Naive thymus-derived CD8-positive, alpha-beta T cell (primary cell): ENCODE data around the gene BACH2. TPM values are rescaled to one million over a fixed set of nuclear protein-coding genes. Genes with fewer than 3 reads are reported as not detected.
A peak's percentile ranks its signal among the peaks of the same experiment; 100 is the strongest.
"Not testable (repeated sequence)": the region's sequence is repeated elsewhere in the genome, so short reads cannot be mapped to it uniquely, and the experiment has no call there.

Experiments
- ATAC-seq, 2 donors: fragments of 150-1000 bp; cut with Tn5 transposase in 1 of 2; sonication (Bioruptor Pico), chemical (Tn5 transposase) in 1 of 2; 1 replicate in 1 of 2; 2 replicates in 1 of 2; pipeline ENCODE4 v1.10.0; 2021; ENCODE audit warnings: mild to moderate bottlenecking in 2 of 2, moderate library complexity in 2 of 2
- POLR2A ChIA-PET: fragments of 350-600 bp; sonication (Branson Sonifier 250); formaldehyde crosslinking; loops from one replicate; lab custom pipeline; 2021; ENCODE audit warnings: antibody characterized with exemption; lab: Charles Lee
- DNase-seq, 10 donors: peaks; one replicate each; pipeline versions ENCODE4 v3.0.0 to v3.0.0-alpha.2; 2020 to 2022
- H3K27ac Mint-ChIP-seq, 10 donors: one replicate each; pipeline ENCODE4 v1.8.0; 2020 to 2022; ENCODE audit warnings: mild to moderate bottlenecking in 10 of 10, mixed read lengths in 10 of 10, moderate library complexity in 4 of 10, inconsistent platforms in 1 of 10
- H3K27me3 Mint-ChIP-seq, 5 donors: one replicate each; pipeline ENCODE4 v1.8.0; 2021 to 2022; ENCODE audit warnings: mixed read lengths in 5 of 5
- H3K36me3 Mint-ChIP-seq, 3 donors: one replicate each; pipeline ENCODE4 v1.8.0; 2020 to 2022; ENCODE audit warnings: mixed read lengths in 3 of 3, mild to moderate bottlenecking in 2 of 3, inconsistent platforms in 1 of 3
- H3K4me1 Mint-ChIP-seq, 4 donors: one replicate each; pipeline ENCODE4 v1.8.0; 2021 to 2022; ENCODE audit warnings: mixed read lengths in 4 of 4
- H3K4me3 Mint-ChIP-seq, 10 donors: one replicate each; pipeline ENCODE4 v1.8.0; 2020 to 2022; ENCODE audit warnings: mild to moderate bottlenecking in 10 of 10, mixed read lengths in 10 of 10, moderate library complexity in 6 of 10, inconsistent platforms in 1 of 10
- H3K9me3 Mint-ChIP-seq, 9 donors: one replicate each; pipeline ENCODE4 v1.8.0; 2020 to 2022; ENCODE audit warnings: mixed read lengths in 9 of 9, mild to moderate bottlenecking in 3 of 9, inconsistent platforms in 1 of 9, moderate library complexity in 1 of 9
- polyA plus RNA-seq, 3 donors: library from polyadenylated mRNA; unstranded; fragments of 300-500 nt; fragmentation: Illumina TruSeq; gene quantifications; one replicate each; pipeline ENCODE4 v1.2.3, GENCODE V29; 2021
- total RNA-seq, 8 experiments: library from RNA in 2 of 8; stranded (reverse) in 2 of 8; gene quantifications; one replicate each; pipeline ENCODE4 v1.2.3 and lab custom pipeline; 2021 to 2026

The BACH2 gene
- total and polyA plus RNA-seq, 5 experiments from 2014 or later: 17.5 to 126 (median 29.3) TPM

- ATAC-seq (no peak), DNase-seq (no peak)
- Mint-ChIP-seq H3K36me3 (peaks cover 0 to 6% (median 6%) of the 10 kb centered on the region in 3 donors), H3K27ac (peak overlapping the region; percentile 32 to 90 (median 80)), H3K9me3 (peaks cover 0 to 1% (median 0%) of the 10 kb centered on the region in 9 donors), H3K4me3 (peak overlapping the region in 2 of 10 donors; percentile 19 to 26), H3K27me3 (no peaks in the 10 kb centered on the region), H3K4me1 (peaks cover 50 to 78% (median 70%) of the 10 kb centered on the region in 4 donors)
- POLR2A ChIA-PET: interaction anchor here (0.9 to 1.0 kb wide), 2 partner anchors 12 to 15 kb away, joined by 3 read pairs; no protein-coding TSS in a partner anchor
Measured at GRCh38 chr6:90131614-90132423, 164.8 kb downstream of the BACH2 start.

DNA sequence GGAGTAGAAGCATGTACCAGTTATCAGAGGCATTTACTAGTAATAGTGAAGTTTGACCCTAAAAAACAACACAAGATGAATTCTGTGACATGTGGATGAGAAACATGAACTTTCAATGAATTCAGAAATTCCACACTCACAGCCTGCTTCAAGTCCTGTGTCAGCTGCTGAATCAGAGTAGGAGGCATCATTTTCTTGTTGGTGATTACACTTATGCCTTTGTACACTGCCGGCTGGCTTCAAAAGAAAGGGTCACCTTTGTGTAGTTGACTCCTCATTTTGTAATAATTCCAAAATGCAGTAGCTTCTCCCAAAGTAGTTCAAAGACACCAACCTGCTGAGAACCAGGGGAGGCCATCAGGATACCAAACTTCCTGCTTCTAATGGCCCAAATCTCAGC lies 165.5 kb downstream of the BACH2 start:
- DNase-seq (no peak), ATAC-seq (no peak)
- H3K4me1 Mint-ChIP-seq: peaks cover 54 to 79% (median 70%) of the 10 kb centered on the region in 4 donors
- peak overlapping the region; percentile 21 to 84 (median 70) for H3K27ac Mint-ChIP-seq
- peaks cover 0 to 1% (median 0%) of the 10 kb centered on the region in 9 donors for H3K9me3 Mint-ChIP-seq
- H3K27me3 Mint-ChIP-seq: no peaks in the 10 kb centered on the region
- peaks cover 0 to 9% (median 6%) of the 10 kb centered on the region in 3 donors for H3K36me3 Mint-ChIP-seq
- H3K4me3 Mint-ChIP-seq: peak overlapping the region in 1 of 10 donors; percentile 22
- POLR2A ChIA-PET: interaction anchor here (1.1 kb wide), 1 partner anchor 26 kb away, joined by 3 read pairs; no protein-coding TSS in a partner anchor

DNA sequence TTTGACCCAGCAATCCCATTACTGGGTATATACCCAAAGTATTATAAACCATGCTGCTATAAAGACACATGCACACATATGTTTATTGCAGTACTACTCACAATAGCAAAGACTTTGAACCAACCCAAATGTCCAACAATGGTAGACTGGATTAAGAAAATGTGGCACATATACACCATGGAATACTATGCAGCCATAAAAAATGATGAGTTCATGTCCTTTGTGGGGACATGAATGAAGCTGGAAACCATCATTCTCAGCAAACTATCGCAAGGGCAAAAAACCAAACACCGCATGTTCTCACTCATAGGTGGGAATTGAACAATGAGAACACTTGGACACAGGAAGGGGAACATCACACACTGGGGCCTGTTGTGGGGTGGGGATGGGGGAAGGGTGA lies 168.0 kb downstream of the BACH2 start:
- DNase-seq, H3K4me3 Mint-ChIP-seq, H3K9me3 Mint-ChIP-seq, ATAC-seq, H3K27me3 Mint-ChIP-seq, POLR2A ChIA-PET: not testable (repeated sequence)
- Mint-ChIP-seq H3K27ac (peak overlapping the region in 2 of 10 donors; percentile 53 to 58), H3K4me1 (peaks cover 47 to 79% (median 66%) of the 10 kb centered on the region in 4 donors), H3K36me3 (peaks cover 0 to 13% (median 13%) of the 10 kb centered on the region in 3 donors)

- peaks cover 0 to 21% (median 18%) of the 10 kb centered on the region in 3 donors for H3K36me3 Mint-ChIP-seq
- H3K4me1 Mint-ChIP-seq: peaks cover 47 to 80% (median 66%) of the 10 kb centered on the region in 4 donors
- ATAC-seq: peak; percentile 66 to 68
- POLR2A ChIA-PET: interaction anchor here (0.8 to 2.2 kb wide), 5 partner anchors 10 to 45 kb away, joined by 3 to 7 read pairs (median 4); no protein-coding TSS in a partner anchor
- DNase-seq: peak in 5 of 10 donors; percentile 9 to 35 (median 24)
- H3K27me3 Mint-ChIP-seq: no peaks in the 10 kb centered on the region
- H3K27ac Mint-ChIP-seq: peak overlapping the region; percentile 75 to 96 (median 90)
- peaks cover 0 to 1% (median 0%) of the 10 kb centered on the region in 9 donors for H3K9me3 Mint-ChIP-seq
- H3K4me3 Mint-ChIP-seq: peak overlapping the region; percentile 54 to 83 (median 78)
Measured at GRCh38 chr6:90127595-90127994, 169.0 kb downstream of the BACH2 start.

- Mint-ChIP-seq H3K27me3 (no peaks in the 10 kb centered on the region), H3K4me3 (peak overlapping the region; percentile 54 to 83 (median 78)), H3K9me3 (peaks cover 0 to 1% (median 0%) of the 10 kb centered on the region in 9 donors), H3K36me3 (peaks cover 0 to 22% (median 20%) of the 10 kb centered on the region in 3 donors), H3K27ac (peak overlapping the region; percentile 75 to 96 (median 90)), H3K4me1 (peaks cover 46 to 80% (median 66%) of the 10 kb centered on the region in 4 donors)
- DNase-seq: no peak
- ATAC-seq: peak in 1 of 2 donors; percentile 43
- POLR2A ChIA-PET: interaction anchor here (0.6 to 2.2 kb wide), 4 partner anchors 9 to 44 kb away, joined by 3 to 7 read pairs (median 6); no protein-coding TSS in a partner anchor
Measured at GRCh38 chr6:90126839-90127238, 169.8 kb downstream of the BACH2 start.

GRCh38 chr6:90126181-90126580 lies 170.5 kb downstream of the BACH2 start:
- Mint-ChIP-seq H3K27me3 (no peaks in the 10 kb centered on the region), H3K36me3 (peaks cover 0 to 22% (median 19%) of the 10 kb centered on the region in 3 donors), H3K27ac (peak overlapping the region; percentile 75 to 96 (median 90)), H3K9me3 (peaks cover 0 to 1% (median 0%) of the 10 kb centered on the region in 9 donors), H3K4me3 (peak overlapping the region; percentile 34 to 83 (median 78)), H3K4me1 (peaks cover 45 to 77% (median 64%) of the 10 kb centered on the region in 4 donors)
- no peak for DNase-seq
- ATAC-seq: peak; percentile 33 to 42
- POLR2A ChIA-PET: interaction anchor here (0.6 to 2.2 kb wide), 3 partner anchors 9 to 32 kb away, joined by 3 to 7 read pairs (median 7); no protein-coding TSS in a partner anchor

GRCh38 chr6:90124874-90125510 lies 171.7 kb downstream of the BACH2 start:
- ATAC-seq: no peak
- Mint-ChIP-seq H3K27me3 (no peaks in the 10 kb centered on the region), H3K4me1 (peaks cover 41 to 74% (median 60%) of the 10 kb centered on the region in 4 donors), H3K4me3 (peak overlapping the region in 1 of 10 donors; percentile 65), H3K36me3 (peaks cover 0 to 19% (median 18%) of the 10 kb centered on the region in 3 donors), H3K9me3 (peaks cover 0 to 1% (median 0%) of the 10 kb centered on the region in 9 donors), H3K27ac (peak overlapping the region in 9 of 10 donors; percentile 7 to 96 (median 84))
- DNase-seq: no peak
- POLR2A ChIA-PET: no interaction called here

DNA sequence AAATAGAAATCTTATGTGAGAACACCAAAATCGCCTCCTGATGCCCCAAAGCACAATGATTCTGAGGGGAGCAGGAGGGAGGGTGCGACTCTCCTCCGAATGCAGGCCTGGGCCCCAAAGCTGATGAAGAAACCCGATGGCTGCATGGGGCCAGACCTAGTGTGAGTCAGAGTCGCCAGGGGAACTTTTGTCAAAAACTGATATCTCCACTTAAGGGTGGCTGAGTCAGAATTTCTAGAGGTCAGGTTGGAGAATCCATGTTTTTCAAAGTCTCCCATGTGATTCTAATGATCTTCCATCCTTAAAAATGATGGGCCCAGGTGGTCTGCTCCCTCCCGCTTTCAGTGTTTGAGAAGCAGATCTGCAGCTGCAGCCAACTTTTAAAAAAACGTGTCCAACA lies 172.8 kb downstream of the BACH2 start:
- Mint-ChIP-seq H3K27me3 (no peaks in the 10 kb centered on the region), H3K4me3 (no peak overlapping the region), H3K36me3 (peaks cover 0 to 19% (median 17%) of the 10 kb centered on the region in 3 donors), H3K9me3 (no peaks in the 10 kb centered on the region), H3K27ac (peak overlapping the region in 8 of 10 donors; percentile 17 to 84 (median 44)), H3K4me1 (peaks cover 38 to 77% (median 64%) of the 10 kb centered on the region in 4 donors)
- DNase-seq: no peak
- no peak for ATAC-seq
- POLR2A ChIA-PET: interaction anchor here (0.7 kb wide), 3 partner anchors 43 to 749 kb away, joined by 4 to 5 read pairs (median 4); no protein-coding TSS in a partner anchor

- peaks cover 5 to 27% (median 16%) of the 10 kb centered on the region in 3 donors for H3K36me3 Mint-ChIP-seq
- H3K27me3 Mint-ChIP-seq: no peaks in the 10 kb centered on the region
- peaks cover 36 to 83% (median 68%) of the 10 kb centered on the region in 4 donors for H3K4me1 Mint-ChIP-seq
- no peak for DNase-seq
- H3K9me3 Mint-ChIP-seq: peaks cover 0 to 4% (median 0%) of the 10 kb centered on the region in 9 donors
- POLR2A ChIA-PET: no interaction called here
- ATAC-seq: peak in 1 of 2 donors; percentile 26
- peak overlapping the region; percentile 15 to 95 (median 84) for H3K27ac Mint-ChIP-seq
- H3K4me3 Mint-ChIP-seq: peak overlapping the region in 7 of 10 donors; percentile 16 to 64 (median 29)
Measured at GRCh38 chr6:90121982-90122381, 174.7 kb downstream of the BACH2 start.

DNA sequence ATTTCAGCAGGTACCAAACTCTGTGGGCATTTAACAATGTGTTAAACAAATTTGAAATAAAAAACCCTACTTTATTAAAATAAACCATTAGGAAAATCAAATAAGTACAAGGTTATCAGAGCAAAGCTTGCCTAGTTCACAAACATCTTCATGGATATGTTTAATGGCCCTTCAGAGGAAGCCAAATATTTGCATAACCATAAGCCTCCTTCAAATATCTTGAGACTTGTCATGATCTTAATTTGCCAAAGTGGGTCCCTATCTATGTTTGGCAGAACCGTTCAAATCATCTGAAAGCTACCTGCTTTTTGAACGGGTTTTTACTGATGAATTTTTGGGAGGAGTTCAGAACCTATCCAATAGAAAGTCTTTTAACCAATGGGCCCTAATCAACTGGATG lies 176.3 kb downstream of the BACH2 start:
- Mint-ChIP-seq H3K27ac (peak overlapping the region in 3 of 10 donors; percentile 11 to 50 (median 48)), H3K36me3 (peaks cover 10 to 41% (median 28%) of the 10 kb centered on the region in 3 donors), H3K9me3 (peaks cover 0 to 19% (median 1%) of the 10 kb centered on the region in 9 donors), H3K4me3 (peak overlapping the region in 1 of 10 donors; percentile 0), H3K27me3 (no peaks in the 10 kb centered on the region), H3K4me1 (peaks cover 28 to 73% (median 60%) of the 10 kb centered on the region in 4 donors)
- no peak for ATAC-seq
- POLR2A ChIA-PET: interaction anchor here (0.6 kb wide), 1 partner anchor 41 kb away, joined by 4 read pairs; no protein-coding TSS in a partner anchor
- no peak for DNase-seq

GRCh38 chr6:90119618-90120017 lies 177.0 kb downstream of the BACH2 start:
- DNase-seq: no peak
- Mint-ChIP-seq H3K27me3 (no peaks in the 10 kb centered on the region), H3K4me3 (no peak overlapping the region), H3K9me3 (peaks cover 0 to 26% (median 1%) of the 10 kb centered on the region in 9 donors), H3K27ac (peak overlapping the region in 6 of 10 donors; percentile 31 to 74 (median 47)), H3K4me1 (peaks cover 29 to 69% (median 61%) of the 10 kb centered on the region in 4 donors), H3K36me3 (peaks cover 10 to 41% (median 33%) of the 10 kb centered on the region in 3 donors)
- no peak for ATAC-seq
- POLR2A ChIA-PET: interaction anchor here (0.7 kb wide), 1 partner anchor 13 kb away, joined by 3 read pairs; no protein-coding TSS in a partner anchor
